Measurements from ENCODE around the gene ADORA1.

DNA sequence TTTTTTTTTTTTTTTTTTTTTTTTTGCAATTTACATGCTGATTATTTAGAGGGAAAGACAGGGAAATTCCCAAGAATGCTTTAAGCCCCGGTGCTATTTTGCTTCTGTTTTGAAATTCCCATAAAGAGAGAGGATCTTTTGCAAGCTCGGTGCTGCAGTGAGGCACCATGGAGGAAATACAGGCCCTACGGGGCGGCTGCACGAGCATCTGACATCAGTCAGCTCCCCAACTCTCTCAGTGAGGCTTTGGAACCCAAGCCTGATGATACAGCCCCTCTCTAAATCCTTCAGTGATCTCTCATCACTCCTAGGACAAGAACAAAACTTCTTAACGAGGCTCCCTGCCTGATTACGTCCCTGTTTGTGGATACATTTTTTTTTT lies 59.8 kb downstream of the ADORA1 start:
- TF ChIP-seq, protein P1, sequence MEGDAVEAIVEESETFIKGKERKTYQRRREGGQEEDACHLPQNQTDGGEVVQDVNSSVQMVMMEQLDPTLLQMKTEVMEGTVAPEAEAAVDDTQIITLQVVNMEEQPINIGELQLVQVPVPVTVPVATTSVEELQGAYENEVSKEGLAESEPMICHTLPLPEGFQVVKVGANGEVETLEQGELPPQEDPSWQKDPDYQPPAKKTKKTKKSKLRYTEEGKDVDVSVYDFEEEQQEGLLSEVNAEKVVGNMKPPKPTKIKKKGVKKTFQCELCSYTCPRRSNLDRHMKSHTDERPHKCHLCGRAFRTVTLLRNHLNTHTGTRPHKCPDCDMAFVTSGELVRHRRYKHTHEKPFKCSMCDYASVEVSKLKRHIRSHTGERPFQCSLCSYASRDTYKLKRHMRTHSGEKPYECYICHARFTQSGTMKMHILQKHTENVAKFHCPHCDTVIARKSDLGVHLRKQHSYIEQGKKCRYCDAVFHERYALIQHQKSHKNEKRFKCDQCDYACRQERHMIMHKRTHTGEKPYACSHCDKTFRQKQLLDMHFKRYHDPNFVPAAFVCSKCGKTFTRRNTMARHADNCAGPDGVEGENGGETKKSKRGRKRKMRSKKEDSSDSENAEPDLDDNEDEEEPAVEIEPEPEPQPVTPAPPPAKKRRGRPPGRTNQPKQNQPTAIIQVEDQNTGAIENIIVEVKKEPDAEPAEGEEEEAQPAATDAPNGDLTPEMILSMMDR (IDR thresholded peaks at IDR 0.05; ENCODE audit: insufficient read depth, low read length) = no peak
- no peak for TF ChIP-seq GABPA (IDR thresholded peaks at IDR 0.05; ENCODE audit: low read depth)
